Stimulated activated CD4-positive, alpha-beta T cell treated with anti-CD3 and anti-CD28 coated beads, Interleukin-12 subunit alpha, Interleukin-12 subunit beta, amount 100 ng/mL, for 24 hours (primary cell): ENCODE data around the gene UBTD1.

Experiments
- DNase-seq, 2 experiments: peaks; one replicate each; pipeline ENCODE4 v3.0.0-alpha.2; 2020; ENCODE audit warnings: low read depth in 2 of 2

Gene UBTD1

GRCh38 chr10:97482381-97482780, 16.3 kb upstream of the UBTD1 start:
- no peak for DNase-seq

GRCh38 chr10:97483506-97483905, 15.2 kb upstream of the UBTD1 start:
- DNase-seq, result no peak

- DNase-seq, result no peak
These were observed 14.8 kb upstream of the UBTD1 start for GRCh38 chr10:97483921-97484320.

GRCh38 chr10:97485647-97486281, 13.0 kb upstream of the UBTD1 start:
- no peak for DNase-seq

- no peak for DNase-seq
These were observed 8.1 kb upstream of the UBTD1 start for GRCh38 chr10:97490592-97490991.

GRCh38 chr10:97494151-97494550, 4.6 kb upstream of the UBTD1 start:
- no peak for DNase-seq

- DNase-seq, result no peak
These were observed 3.7 kb upstream of the UBTD1 start for GRCh38 chr10:97494863-97495506.

GRCh38 chr10:97497572-97498075, 1.1 kb upstream of the UBTD1 start:
- DNase-seq, result peak; percentile 65 to 83

- DNase-seq, result peak; percentile 99 to 100
These were observed 466 bp upstream of the UBTD1 start, which contains the start of gene MMS19 for GRCh38 chr10:97498076-97498840. Gene MMS19, minus strand, starts transcription at chr10:97498422. Its CDS starts 38 bp downstream, at chr10:97498384.

GRCh38 chr10:97499561-97500296, 1.0 kb downstream of the UBTD1 start:
- no peak for DNase-seq

GRCh38 chr10:97500297-97500575, 1.5 kb downstream of the UBTD1 start:
- no peak for DNase-seq

- DNase-seq, result no peak
These were observed 4.2 kb downstream of the UBTD1 start for GRCh38 chr10:97502916-97503315.

- no peak for DNase-seq
These were observed 4.7 kb downstream of the UBTD1 start for GRCh38 chr10:97503406-97503805.

- no peak for DNase-seq
These were observed 6.4 kb downstream of the UBTD1 start for GRCh38 chr10:97505152-97505551.

- DNase-seq, result no peak
These were observed 7.7 kb downstream of the UBTD1 start for GRCh38 chr10:97506199-97506991.

GRCh38 chr10:97508342-97508741, 9.6 kb downstream of the UBTD1 start:
- DNase-seq, result no peak

- DNase-seq, result no peak
These were observed 10.5 kb downstream of the UBTD1 start for GRCh38 chr10:97509120-97509680.

GRCh38 chr10:97510686-97511085, 12.0 kb downstream of the UBTD1 start:
- DNase-seq, result no peak

- no peak for DNase-seq
These were observed 13.2 kb downstream of the UBTD1 start for GRCh38 chr10:97511711-97512440.

- DNase-seq, result no peak
These were observed 14.3 kb downstream of the UBTD1 start for GRCh38 chr10:97512993-97513392.
